K562 (cell line): ENCODE data around the gene KIF26A.

ENCODE experiments used
- BRCA1 ChIP-seq, 2 experiments: fragments of 450-650 bp in 1 of 2; sonication (generic) in 1 of 2; formaldehyde crosslinking in 1 of 2; IDR thresholded peaks; 2 replicates each; pipeline versions ENCODE4 v1.5.0 to v1.6.1; 2017 to 2020; ENCODE audit warnings: mild to moderate bottlenecking in 1 of 2, missing genetic modification reagents in 1 of 2
- CEBPZ ChIP-seq: fragments of 150-350 bp; IDR thresholded peaks from 2 replicates; pipeline ENCODE4 v1.6.1; 2014; ENCODE audit warnings: low read depth, mild to moderate bottlenecking, low read length, borderline replicate concordance
- EP300 ChIP-seq: IDR thresholded peaks from 2 replicates; pipeline ENCODE4 v1.6.1; 2012; ENCODE audit warnings: low read length, improper control_type of control experiment
- EZH2 ChIP-seq: IDR thresholded peaks from 2 replicates; pipeline ENCODE4 v1.6.1; 2012; ENCODE audit warnings: low read depth, mild to moderate bottlenecking, inconsistent platforms, low read length, borderline replicate concordance
- KLF16 ChIP-seq: IDR thresholded peaks from 2 replicates; pipeline ENCODE4 v1.6.1; 2016; ENCODE audit warnings: antibody characterized with exemption
- POLR2A ChIP-seq: fragments of 450-650 bp; conservative IDR thresholded peaks from 2 replicates; pipeline ENCODE4 v1.6.1; 2016
- RAD21 ChIP-seq, 2 experiments: fragments of 250-450 bp in 1 of 2; fragments of 450-650 bp in 1 of 2; sonication (Bioruptor Pico) in 1 of 2; formaldehyde crosslinking in 1 of 2; IDR thresholded peaks in 1 of 2; conservative IDR thresholded peaks in 1 of 2; 2 replicates each; pipeline versions ENCODE4 v1.4.0 to v1.8.0; 2020 to 2022; ENCODE audit warnings: mild to moderate bottlenecking in 2 of 2, moderate library complexity in 1 of 2
- SPI1 ChIP-seq: IDR thresholded peaks from 2 replicates; pipeline ENCODE4 v1.6.1; 2011; ENCODE audit warnings: low read depth, low read length, control low read depth, borderline replicate concordance
- ZC3H11A ChIP-seq: IDR thresholded peaks from 2 replicates; pipeline ENCODE4 v1.6.1; 2012; ENCODE audit warnings: low read depth, low read length, improper control_type of control experiment
- ZNF3 ChIP-seq: fragments of 250-450 bp; sonication (Bioruptor Pico); IDR thresholded peaks from 2 replicates; pipeline ENCODE4 v1.5.0; 2021; ENCODE audit warnings: mild to moderate bottlenecking, moderate library complexity
- TF ChIP-seq, protein P1 (sequence below): sonication (generic); formaldehyde crosslinking; IDR thresholded peaks from 2 replicates; pipeline ENCODE4 v1.8.1; 2023; ENCODE audit warnings: mild to moderate bottlenecking, missing genetic modification reagents
- TF ChIP-seq, protein P2 (sequence below), 3 experiments: IDR thresholded peaks in 2 of 3; conservative IDR thresholded peaks in 1 of 3; 2 replicates each; pipeline ENCODE4 v1.5.1; 2011 to 2012; ENCODE audit warnings: low read length in 3 of 3, mild to moderate bottlenecking in 3 of 3, control low read depth in 2 of 3, improper control_type of control experiment in 1 of 3, inconsistent platforms in 1 of 3, low read depth in 1 of 3, mixed read lengths in 1 of 3, moderate library complexity in 1 of 3; ENCODE audit not compliant: insufficient read depth in 2 of 3

DNA sequence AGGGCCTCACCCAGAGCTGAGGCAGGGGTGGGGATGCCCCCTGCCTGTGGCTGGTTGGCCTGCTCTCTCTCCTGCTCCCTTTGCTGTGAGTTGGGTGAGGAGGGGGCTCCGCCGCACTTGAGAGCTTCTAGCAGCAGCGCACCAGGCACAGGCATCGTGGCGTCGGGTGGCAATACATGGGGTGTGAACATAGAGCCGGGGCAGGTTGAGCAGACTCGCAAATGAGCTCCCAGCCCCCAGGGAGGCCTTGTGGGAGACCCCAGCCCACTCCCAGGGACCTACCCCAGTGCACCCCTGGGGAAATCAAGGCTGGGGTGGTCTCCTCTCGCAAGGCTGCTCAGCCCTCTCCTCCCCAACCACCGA lies 54.5 kb downstream of the KIF26A start:
- TF ChIP-seq CEBPZ = no peak
- TF ChIP-seq, protein P1, sequence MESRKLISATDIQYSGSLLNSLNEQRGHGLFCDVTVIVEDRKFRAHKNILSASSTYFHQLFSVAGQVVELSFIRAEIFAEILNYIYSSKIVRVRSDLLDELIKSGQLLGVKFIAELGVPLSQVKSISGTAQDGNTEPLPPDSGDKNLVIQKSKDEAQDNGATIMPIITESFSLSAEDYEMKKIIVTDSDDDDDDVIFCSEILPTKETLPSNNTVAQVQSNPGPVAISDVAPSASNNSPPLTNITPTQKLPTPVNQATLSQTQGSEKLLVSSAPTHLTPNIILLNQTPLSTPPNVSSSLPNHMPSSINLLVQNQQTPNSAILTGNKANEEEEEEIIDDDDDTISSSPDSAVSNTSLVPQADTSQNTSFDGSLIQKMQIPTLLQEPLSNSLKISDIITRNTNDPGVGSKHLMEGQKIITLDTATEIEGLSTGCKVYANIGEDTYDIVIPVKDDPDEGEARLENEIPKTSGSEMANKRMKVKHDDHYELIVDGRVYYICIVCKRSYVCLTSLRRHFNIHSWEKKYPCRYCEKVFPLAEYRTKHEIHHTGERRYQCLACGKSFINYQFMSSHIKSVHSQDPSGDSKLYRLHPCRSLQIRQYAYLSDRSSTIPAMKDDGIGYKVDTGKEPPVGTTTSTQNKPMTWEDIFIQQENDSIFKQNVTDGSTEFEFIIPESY = no peak
- no peak for TF ChIP-seq POLR2A
- no peak for TF ChIP-seq KLF16
- no peak for TF ChIP-seq BRCA1 (IDR thresholded peaks at IDR 0.05)
- TF ChIP-seq BRCA1 (CRISPR knock-in tag; IDR thresholded peaks at IDR 0.05) = no peak
- TF ChIP-seq ZNF3 = no peak
- TF ChIP-seq SPI1 = no peak
- TF ChIP-seq, protein P2, sequence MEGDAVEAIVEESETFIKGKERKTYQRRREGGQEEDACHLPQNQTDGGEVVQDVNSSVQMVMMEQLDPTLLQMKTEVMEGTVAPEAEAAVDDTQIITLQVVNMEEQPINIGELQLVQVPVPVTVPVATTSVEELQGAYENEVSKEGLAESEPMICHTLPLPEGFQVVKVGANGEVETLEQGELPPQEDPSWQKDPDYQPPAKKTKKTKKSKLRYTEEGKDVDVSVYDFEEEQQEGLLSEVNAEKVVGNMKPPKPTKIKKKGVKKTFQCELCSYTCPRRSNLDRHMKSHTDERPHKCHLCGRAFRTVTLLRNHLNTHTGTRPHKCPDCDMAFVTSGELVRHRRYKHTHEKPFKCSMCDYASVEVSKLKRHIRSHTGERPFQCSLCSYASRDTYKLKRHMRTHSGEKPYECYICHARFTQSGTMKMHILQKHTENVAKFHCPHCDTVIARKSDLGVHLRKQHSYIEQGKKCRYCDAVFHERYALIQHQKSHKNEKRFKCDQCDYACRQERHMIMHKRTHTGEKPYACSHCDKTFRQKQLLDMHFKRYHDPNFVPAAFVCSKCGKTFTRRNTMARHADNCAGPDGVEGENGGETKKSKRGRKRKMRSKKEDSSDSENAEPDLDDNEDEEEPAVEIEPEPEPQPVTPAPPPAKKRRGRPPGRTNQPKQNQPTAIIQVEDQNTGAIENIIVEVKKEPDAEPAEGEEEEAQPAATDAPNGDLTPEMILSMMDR (IDR thresholded peaks at IDR 0.05 in 2 of 3, conservative IDR thresholded peaks at IDR 0.05 in 1 of 3; ENCODE audit: insufficient read depth in 2 of 3, low read depth in 1 of 3, low read length in 3 of 3) = no peak
- no peak for TF ChIP-seq EZH2
- no peak for TF ChIP-seq RAD21 (CRISPR knock-in tag; conservative IDR thresholded peaks at IDR 0.05 in 1 of 2, IDR thresholded peaks at IDR 0.05 in 1 of 2)
- no peak for TF ChIP-seq EP300
- TF ChIP-seq ZC3H11A = no peak
